Caki2 (cell line): ENCODE data around the gene ATP13A3. TPM values are rescaled to one million over a fixed set of nuclear protein-coding genes. Genes with fewer than 3 reads are reported as not detected.
A peak's percentile ranks its signal among the peaks of the same experiment; 100 is the strongest.
"Not testable (repeated sequence)": the region's sequence is repeated elsewhere in the genome, so short reads cannot be mapped to it uniquely, and the experiment has no call there.

ENCODE experiments used
- DNase-seq: peaks from one replicate; pipeline ENCODE4 v3.0.0-alpha.2; 2015; ENCODE audit warnings: low read depth
- in situ Hi-C: cut with HindIII; loops from 2 replicates; pipeline ENCODE4 v1.10.0; 2016; ENCODE audit warnings: low sequenced_read_pairs, low pct_unique_long_range_greater_than_20kb, mixed read lengths
- total RNA-seq: library from RNA; depleted of rRNA; stranded (reverse); fragments of >200 nt; shearing (Covaris generic); gene quantifications from 2 replicates; pipeline ENCODE4 v1.2.3, GENCODE V29; 2014; ENCODE audit warnings: low replicate concordance

The ATP13A3 gene
- total RNA-seq, 1 experiment from 2014 or later, result 91.8 TPM

DNA sequence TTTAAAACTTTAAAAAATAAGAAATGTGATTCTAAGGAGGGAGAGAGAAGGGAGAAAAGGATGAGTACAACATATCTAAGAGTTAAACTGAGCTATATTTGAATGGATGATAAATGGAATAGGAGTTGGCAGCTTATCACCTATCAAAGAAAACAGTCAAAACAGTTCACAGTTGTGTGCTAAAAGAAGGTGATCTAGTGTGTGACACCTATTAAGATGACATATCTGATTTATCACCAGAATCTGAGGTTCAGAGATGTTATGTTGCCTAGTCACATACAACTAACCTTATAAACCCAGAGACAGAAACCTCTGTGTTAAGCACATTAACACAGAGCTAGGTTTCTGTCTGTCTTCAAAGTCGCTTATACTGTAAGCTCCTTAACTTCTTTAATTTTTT, 3.0 kb downstream of the ATP13A3 start:
- DNase-seq, result no peak
- in situ Hi-C loops, result no loop called here

GRCh38 chr3:194482830-194483229, 4.0 kb downstream of the ATP13A3 start:
- DNase-seq, in situ Hi-C loops: not testable (repeated sequence)

- DNase-seq, result peak; percentile 30
- in situ Hi-C loops, result no loop called here
These were observed 4.6 kb downstream of the ATP13A3 start for GRCh38 chr3:194482196-194482593.

GRCh38 chr3:194481525-194482195, 5.1 kb downstream of the ATP13A3 start:
- peak; percentile 62 for DNase-seq
- in situ Hi-C loops, result no loop called here

DNA sequence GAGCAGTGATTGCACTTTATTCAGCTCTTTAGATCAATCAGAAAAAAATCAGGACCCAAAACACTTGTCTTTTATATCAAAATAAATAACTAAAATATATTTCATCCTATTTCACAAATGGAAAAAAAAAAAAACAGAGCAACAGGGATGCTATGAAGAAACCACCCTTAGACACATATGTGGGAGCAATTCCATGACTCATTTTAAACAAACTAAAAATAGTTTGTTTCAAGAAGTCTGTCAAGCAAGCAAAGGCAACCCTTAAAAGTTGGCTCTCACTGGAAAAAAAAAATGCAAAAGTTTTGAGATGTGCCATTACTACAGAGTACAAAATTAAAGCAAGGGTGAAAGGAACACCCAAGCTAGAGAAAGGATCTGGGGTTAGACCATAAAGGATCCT, 5.7 kb downstream of the ATP13A3 start:
- DNase-seq, result no peak
- in situ Hi-C loops, result no loop called here

- DNase-seq, result no peak
- in situ Hi-C loops, result no loop called here
These were observed 10.0 kb downstream of the ATP13A3 start for GRCh38 chr3:194476784-194477183.

- DNase-seq, result no peak
- in situ Hi-C loops, result no loop called here
These were observed 10.8 kb downstream of the ATP13A3 start for GRCh38 chr3:194475978-194476377.

- DNase-seq, result no peak
- in situ Hi-C loops, result no loop called here
These were observed 11.5 kb downstream of the ATP13A3 start for GRCh38 chr3:194475138-194475932.

GRCh38 chr3:194474675-194475074, 12.1 kb downstream of the ATP13A3 start:
- in situ Hi-C loops, result no loop called here
- DNase-seq, result no peak

GRCh38 chr3:194472290-194472920, 14.4 kb downstream of the ATP13A3 start:
- in situ Hi-C loops, result no loop called here
- DNase-seq, result peak; percentile 53

DNA sequence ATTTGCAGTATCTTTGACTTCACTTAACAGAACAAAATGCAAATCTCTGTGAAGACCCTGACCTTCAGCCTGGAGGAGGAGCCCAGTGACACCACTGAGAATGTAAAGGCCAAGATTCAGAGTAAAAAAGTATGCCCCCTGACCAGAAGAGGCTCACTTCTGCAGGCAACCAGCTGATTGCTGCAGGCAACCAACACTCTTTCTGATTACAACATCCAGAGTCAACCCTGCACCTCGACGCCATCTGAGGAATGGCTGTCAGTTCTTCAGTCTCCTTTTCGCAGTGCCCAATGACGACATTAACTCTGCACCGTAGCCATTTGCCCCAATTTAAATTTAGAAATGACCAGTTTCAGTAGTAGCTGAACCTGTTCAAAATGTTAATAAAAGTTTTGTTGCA, 14.9 kb downstream of the ATP13A3 start:
- DNase-seq, result no peak
- in situ Hi-C loops, result no loop called here

DNA sequence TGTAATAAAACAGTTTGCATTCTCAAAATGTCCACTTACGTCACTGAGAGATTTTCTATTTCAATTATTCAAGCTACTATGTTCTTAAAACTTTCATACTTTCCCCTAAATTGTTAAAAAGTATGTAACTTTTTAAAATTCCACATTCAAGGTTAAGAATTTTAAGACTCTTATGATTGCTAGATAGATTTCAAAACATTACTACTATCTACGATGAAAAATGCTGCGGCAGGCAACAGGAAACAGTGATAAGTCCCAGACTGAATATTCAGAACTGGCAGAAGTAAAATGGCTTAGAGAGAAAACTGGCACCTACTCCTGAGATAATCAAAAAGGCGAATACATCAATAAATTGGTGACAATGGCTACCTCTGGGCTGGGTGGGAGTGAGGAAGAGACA, 16.2 kb downstream of the ATP13A3 start:
- DNase-seq, result no peak
- in situ Hi-C loops, result no loop called here

DNA sequence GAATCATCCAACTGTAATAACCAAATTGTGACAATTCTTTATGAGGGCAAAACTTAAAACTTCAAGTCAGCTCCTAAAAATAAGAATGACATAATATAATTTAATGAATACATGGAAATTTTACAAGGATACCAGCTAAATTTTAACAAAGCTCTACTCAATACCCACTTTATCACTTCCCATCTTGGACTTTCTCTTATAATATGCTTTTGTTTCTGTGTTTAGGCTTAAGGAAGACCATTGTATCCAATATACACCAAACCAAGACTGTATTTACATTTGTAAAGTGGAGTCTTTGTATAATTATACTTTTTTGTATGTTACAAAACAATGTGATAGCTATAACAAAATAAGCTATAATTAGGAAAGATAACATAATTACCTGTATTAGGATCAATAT, 16.8 kb downstream of the ATP13A3 start:
- in situ Hi-C loops, result no loop called here
- DNase-seq, result no peak

DNA sequence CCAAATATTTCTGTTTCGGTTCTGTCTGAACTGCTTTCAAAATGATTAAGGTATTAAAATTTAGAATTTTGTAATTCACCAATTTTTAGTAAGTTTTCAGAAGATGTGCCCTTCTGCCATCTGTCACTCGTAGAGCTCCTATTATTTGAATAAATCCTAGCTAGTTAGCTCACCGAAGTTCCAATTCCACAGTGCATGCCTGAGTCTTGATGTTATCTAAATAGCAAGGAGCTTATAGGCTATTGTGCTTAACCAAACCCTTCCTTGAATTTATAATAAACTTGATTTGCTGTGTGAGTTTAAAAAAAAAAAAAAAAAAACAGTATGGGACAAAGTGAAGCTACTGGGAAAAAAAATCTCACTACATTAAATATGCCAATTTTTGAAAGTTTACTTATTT, 18.7 kb downstream of the ATP13A3 start:
- in situ Hi-C loops, result no loop called here
- no peak for DNase-seq

DNA sequence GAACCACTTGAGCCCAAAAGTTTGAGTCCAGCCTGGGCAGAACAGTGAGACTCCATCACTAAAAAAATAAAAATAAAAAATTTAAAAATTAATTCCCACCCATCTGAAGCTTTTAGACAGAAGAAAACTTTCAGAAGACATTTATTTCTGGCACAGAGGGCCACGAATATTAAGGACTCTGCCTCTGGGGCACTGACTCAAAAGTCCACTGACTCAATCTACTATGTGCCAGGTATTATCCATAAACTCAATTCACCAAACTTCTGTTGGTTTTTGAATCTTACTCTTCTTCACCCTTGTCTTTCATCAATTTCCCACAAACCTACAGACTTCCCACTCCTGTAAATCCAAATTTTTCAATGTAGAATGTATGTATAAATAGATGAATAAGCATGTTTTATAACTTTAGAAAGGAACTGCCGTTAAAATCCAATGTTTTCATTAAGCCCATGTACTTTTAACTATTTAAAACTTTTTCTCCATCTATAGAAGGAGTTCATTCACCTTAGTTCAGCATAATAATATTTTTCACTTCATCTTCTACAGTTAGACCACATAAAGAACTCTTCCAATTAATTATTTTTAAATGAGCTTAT, 19.9 kb downstream of the ATP13A3 start:
- DNase-seq, result no peak
- in situ Hi-C loops, result no loop called here

DNA sequence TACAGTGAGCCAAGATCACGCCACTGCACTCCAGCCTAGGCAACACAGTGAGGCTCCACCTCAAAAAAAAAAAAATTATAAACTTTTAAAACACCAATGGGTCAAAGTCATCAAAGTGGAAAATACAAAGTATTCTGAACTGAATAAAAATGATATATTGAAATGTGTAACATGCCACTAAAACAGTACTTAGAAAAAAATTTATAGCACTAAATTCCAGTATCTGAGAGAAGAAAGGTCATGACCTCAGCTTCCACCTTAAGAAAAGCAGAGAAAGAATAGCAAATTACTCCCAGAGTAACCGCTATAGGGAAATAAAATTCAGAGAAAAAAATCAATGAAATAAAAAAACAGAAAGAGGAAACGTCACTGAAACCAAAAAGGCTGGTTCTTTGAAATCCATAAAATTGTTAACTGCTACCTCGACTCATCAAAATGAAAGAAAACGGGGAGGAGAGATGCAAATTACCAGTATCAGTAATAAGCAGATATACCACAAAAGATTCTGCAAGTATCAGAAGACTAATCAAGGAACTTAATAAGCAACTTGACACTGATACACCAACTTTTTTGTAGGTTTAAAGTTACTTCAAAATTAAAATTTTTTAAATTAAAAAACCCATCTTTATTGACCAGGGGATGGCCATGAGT, 20.8 kb downstream of the ATP13A3 start:
- DNase-seq, result no peak
- in situ Hi-C loops, result no loop called here

GRCh38 chr3:194465246-194465645, 21.6 kb downstream of the ATP13A3 start:
- DNase-seq, result no peak
- in situ Hi-C loops, result no loop called here

- in situ Hi-C loops, result no loop called here
- no peak for DNase-seq
These were observed 22.1 kb downstream of the ATP13A3 start for GRCh38 chr3:194464692-194465091.

GRCh38 chr3:194462936-194463335, 23.9 kb downstream of the ATP13A3 start:
- in situ Hi-C loops, result no loop called here
- no peak for DNase-seq
